T-helper 17 cell (primary cell): Measurements from ENCODE around the gene HIVEP2. TPM values are rescaled to one million over a fixed set of nuclear protein-coding genes. Genes with fewer than 3 reads are reported as not detected.

ENCODE experiments used
- ATAC-seq: fragments of 150-1000 bp; cut with Tn5 transposase; 2 replicates; pipeline ENCODE4 v1.10.0; 2021; ENCODE audit warnings: mild to moderate bottlenecking, moderate library complexity
- DNase-seq, 3 donors: peaks; one replicate each; pipeline versions ENCODE4 v3.0.0 to v3.0.0-alpha.2; 2020 to 2021
- H3K9me3 ChIP-seq: one replicate; pipeline ENCODE4 v1.7.0; 2013; ENCODE audit warnings: low read length, mild to moderate bottlenecking; ENCODE audit not compliant: control insufficient read depth, poor library complexity, severe bottlenecking
- H3K27ac Mint-ChIP-seq: one replicate; pipeline ENCODE4 v1.8.0; 2022; ENCODE audit warnings: mild to moderate bottlenecking, moderate library complexity, mixed read lengths
- H3K27me3 Mint-ChIP-seq: one replicate; pipeline ENCODE4 v1.8.0; 2022; ENCODE audit warnings: mixed read lengths
- H3K36me3 Mint-ChIP-seq: one replicate; pipeline ENCODE4 v1.8.0; 2022; ENCODE audit warnings: low read depth, mixed read lengths
- H3K4me1 Mint-ChIP-seq: one replicate; pipeline ENCODE4 v1.8.0; 2022; ENCODE audit warnings: mild to moderate bottlenecking, mixed read lengths
- H3K4me3 Mint-ChIP-seq: one replicate; pipeline ENCODE4 v1.8.0; 2022; ENCODE audit warnings: mild to moderate bottlenecking, moderate library complexity, mixed read lengths
- total RNA-seq, 4 donors: library from RNA in 2 of 4; stranded (reverse) in 2 of 4; gene quantifications; one replicate each; pipeline ENCODE4 v1.2.3 and lab custom pipeline; 2022 to 2026

The HIVEP2 gene
- total RNA-seq, 2 donors from 2014 or later = 73.6 to 78.6 TPM

GRCh38 chr6:142844065-142844755 is 100.8 kb downstream of the HIVEP2 start:
- no peaks in the 10 kb centered on the region for H3K9me3 ChIP-seq
- Mint-ChIP-seq H3K27me3 (no peaks in the 10 kb centered on the region), H3K27ac (peak overlapping the region; percentile 100), H3K4me1 (peaks cover 74% of the 10 kb centered on the region), H3K36me3 (no peaks in the 10 kb centered on the region), H3K4me3 (peak overlapping the region; percentile 92)
- ATAC-seq (no peak), DNase-seq (no peak)

GRCh38 chr6:142843361-142843760 is 101.6 kb downstream of the HIVEP2 start:
- peak overlapping the region; percentile 100 for H3K27ac Mint-ChIP-seq
- H3K36me3 Mint-ChIP-seq = no peaks in the 10 kb centered on the region
- no peak for DNase-seq
- H3K9me3 ChIP-seq = no peaks in the 10 kb centered on the region
- H3K27me3 Mint-ChIP-seq = no peaks in the 10 kb centered on the region
- H3K4me3 Mint-ChIP-seq = peak overlapping the region; percentile 92
- ATAC-seq = peak; percentile 14
- H3K4me1 Mint-ChIP-seq = peaks cover 73% of the 10 kb centered on the region

- ATAC-seq (peak; percentile 69), DNase-seq (peak in 1 of 3 donors; percentile 39)
- H3K4me3 Mint-ChIP-seq = peak overlapping the region; percentile 92
- H3K36me3 Mint-ChIP-seq = no peaks in the 10 kb centered on the region
- no peaks in the 10 kb centered on the region for H3K9me3 ChIP-seq
- H3K4me1 Mint-ChIP-seq = peaks cover 74% of the 10 kb centered on the region
- H3K27ac Mint-ChIP-seq = peak overlapping the region; percentile 100
- H3K27me3 Mint-ChIP-seq = no peaks in the 10 kb centered on the region
Observed at GRCh38 chr6:142842418-142843261, 102.3 kb downstream of the HIVEP2 start.

- DNase-seq = no peak
- Mint-ChIP-seq H3K27ac (peak overlapping the region; percentile 100), H3K36me3 (no peaks in the 10 kb centered on the region)
Observed at GRCh38 chr6:142841915-142842314, 103.1 kb downstream of the HIVEP2 start.

GRCh38 chr6:142839686-142840040 is 105.3 kb downstream of the HIVEP2 start:
- Mint-ChIP-seq H3K27ac (peak overlapping the region; percentile 94), H3K4me1 (peaks cover 64% of the 10 kb centered on the region), H3K27me3 (no peaks in the 10 kb centered on the region), H3K4me3 (peak overlapping the region; percentile 79), H3K36me3 (no peaks in the 10 kb centered on the region)
- no peak for DNase-seq
- ATAC-seq = peak; percentile 15
- H3K9me3 ChIP-seq = no peaks in the 10 kb centered on the region

More at GRCh38 chr6:142841915-142842314, 103.1 kb downstream of the HIVEP2 start:
- Mint-ChIP-seq H3K4me3 (peak overlapping the region; percentile 92), H3K4me1 (peaks cover 74% of the 10 kb centered on the region), H3K27me3 (no peaks in the 10 kb centered on the region)
- H3K9me3 ChIP-seq = no peaks in the 10 kb centered on the region
- no peak for ATAC-seq

- peaks cover 59% of the 10 kb centered on the region for H3K4me1 Mint-ChIP-seq
- no peaks in the 10 kb centered on the region for H3K36me3 Mint-ChIP-seq
- ATAC-seq (peak; percentile 33), DNase-seq (no peak)
- peak overlapping the region; percentile 79 for H3K4me3 Mint-ChIP-seq
- H3K9me3 ChIP-seq = no peaks in the 10 kb centered on the region
- H3K27me3 Mint-ChIP-seq = no peaks in the 10 kb centered on the region
- H3K27ac Mint-ChIP-seq = peak overlapping the region; percentile 94
Observed at GRCh38 chr6:142838821-142839685, 105.9 kb downstream of the HIVEP2 start.

GRCh38 chr6:142835787-142836535 is 109.0 kb downstream of the HIVEP2 start:
- H3K36me3 Mint-ChIP-seq = peaks cover 5% of the 10 kb centered on the region
- no peaks in the 10 kb centered on the region for H3K27me3 Mint-ChIP-seq
- H3K4me1 Mint-ChIP-seq = peaks cover 51% of the 10 kb centered on the region
- no peaks in the 10 kb centered on the region for H3K9me3 ChIP-seq
- peak overlapping the region; percentile 94 for H3K27ac Mint-ChIP-seq
- DNase-seq = no peak
- H3K4me3 Mint-ChIP-seq = peak overlapping the region; percentile 59
- ATAC-seq = no peak

- peaks cover 10% of the 10 kb centered on the region for H3K36me3 Mint-ChIP-seq
- ATAC-seq (no peak), DNase-seq (no peak)
- peak overlapping the region; percentile 94 for H3K27ac Mint-ChIP-seq
- H3K9me3 ChIP-seq = no peaks in the 10 kb centered on the region
- no peak overlapping the region for H3K4me3 Mint-ChIP-seq
- no peaks in the 10 kb centered on the region for H3K27me3 Mint-ChIP-seq
- peaks cover 56% of the 10 kb centered on the region for H3K4me1 Mint-ChIP-seq
Observed at GRCh38 chr6:142834853-142835252, 110.1 kb downstream of the HIVEP2 start.

- Mint-ChIP-seq H3K27me3 (no peaks in the 10 kb centered on the region), H3K4me3 (no peak overlapping the region), H3K27ac (peak overlapping the region; percentile 77), H3K4me1 (peaks cover 48% of the 10 kb centered on the region), H3K36me3 (peaks cover 10% of the 10 kb centered on the region)
- H3K9me3 ChIP-seq = no peaks in the 10 kb centered on the region
- ATAC-seq = no peak
- no peak for DNase-seq
Observed at GRCh38 chr6:142833798-142834197, 111.2 kb downstream of the HIVEP2 start.

- ATAC-seq = no peak
- H3K4me3 Mint-ChIP-seq = peak overlapping the region; percentile 15
Observed at GRCh38 chr6:142833054-142833453, 111.9 kb downstream of the HIVEP2 start.

GRCh38 chr6:142830807-142831206 is 114.2 kb downstream of the HIVEP2 start:
- H3K9me3 ChIP-seq = no peaks in the 10 kb centered on the region
- Mint-ChIP-seq H3K27me3 (no peaks in the 10 kb centered on the region), H3K4me3 (peak overlapping the region; percentile 3), H3K4me1 (peaks cover 41% of the 10 kb centered on the region), H3K36me3 (peaks cover 10% of the 10 kb centered on the region), H3K27ac (peak overlapping the region; percentile 86)
- DNase-seq = no peak
- no peak for ATAC-seq

More at GRCh38 chr6:142833054-142833453, 111.9 kb downstream of the HIVEP2 start:
- Mint-ChIP-seq H3K36me3 (peaks cover 10% of the 10 kb centered on the region), H3K27ac (peak overlapping the region; percentile 77), H3K4me1 (peaks cover 45% of the 10 kb centered on the region), H3K27me3 (no peaks in the 10 kb centered on the region)
- H3K9me3 ChIP-seq = no peaks in the 10 kb centered on the region
- DNase-seq = no peak

GRCh38 chr6:142830116-142830710 is 114.8 kb downstream of the HIVEP2 start:
- H3K27me3 Mint-ChIP-seq = no peaks in the 10 kb centered on the region
- peaks cover 10% of the 10 kb centered on the region for H3K36me3 Mint-ChIP-seq
- ATAC-seq (no peak), DNase-seq (no peak)
- H3K9me3 ChIP-seq = no peaks in the 10 kb centered on the region
- peaks cover 36% of the 10 kb centered on the region for H3K4me1 Mint-ChIP-seq
- no peak overlapping the region for H3K4me3 Mint-ChIP-seq
- peak overlapping the region; percentile 86 for H3K27ac Mint-ChIP-seq
